ENCODE results near the gene PACS2.

Gene PACS2

GRCh38 chr14:105425823-105426247 lies 111.3 kb downstream of the PACS2 start:
- DNase-seq: no peak

GRCh38 chr14:105426416-105427130 lies 112.0 kb downstream of the PACS2 start:
- no peak for DNase-seq

GRCh38 chr14:105427412-105427811 lies 112.9 kb downstream of the PACS2 start:
- no peak for DNase-seq

GRCh38 chr14:105427936-105428485 lies 113.5 kb downstream of the PACS2 start:
- DNase-seq: no peak

- no peak for DNase-seq
Observed at GRCh38 chr14:105430042-105430441, 115.5 kb downstream of the PACS2 start.

GRCh38 chr14:105430565-105430964 lies 116.0 kb downstream of the PACS2 start:
- DNase-seq: no peak

GRCh38 chr14:105431256-105431655 lies 116.7 kb downstream of the PACS2 start:
- DNase-seq: no peak

GRCh38 chr14:105432657-105433056 lies 118.1 kb downstream of the PACS2 start:
- no peak for DNase-seq

- no peak for DNase-seq
Observed at GRCh38 chr14:105433161-105433605, 118.6 kb downstream of the PACS2 start.

- DNase-seq: no peak
Observed at GRCh38 chr14:105436402-105436801, 121.9 kb downstream of the PACS2 start.

- no peak for DNase-seq
Observed at GRCh38 chr14:105436891-105437722, 122.6 kb downstream of the PACS2 start.

GRCh38 chr14:105437723-105438500 lies 123.4 kb downstream of the PACS2 start:
- no peak for DNase-seq

GRCh38 chr14:105439179-105439578 lies 124.6 kb downstream of the PACS2 start:
- no peak for DNase-seq

GRCh38 chr14:105439710-105440553 lies 125.4 kb downstream of the PACS2 start:
- DNase-seq: no peak

- DNase-seq: no peak
Observed at GRCh38 chr14:105440554-105440900, 126.0 kb downstream of the PACS2 start.

GRCh38 chr14:105440992-105441391 lies 126.4 kb downstream of the PACS2 start:
- DNase-seq: no peak

GRCh38 chr14:105442125-105442524 lies 127.6 kb downstream of the PACS2 start:
- no peak for DNase-seq

- no peak for DNase-seq
Observed at GRCh38 chr14:105442834-105443233, 128.3 kb downstream of the PACS2 start.

GRCh38 chr14:105444859-105445258 lies 130.3 kb downstream of the PACS2 start:
- DNase-seq: no peak

GRCh38 chr14:105445290-105445689 lies 130.7 kb downstream of the PACS2 start:
- DNase-seq: no peak

- no peak for DNase-seq
Observed at GRCh38 chr14:105445901-105446845, 131.6 kb downstream of the PACS2 start.
